UCSD-AML1 (cell line): ENCODE measurements around the gene UFSP2.

Source experiments
- DNase-seq: peaks from one replicate; lab custom pipeline; 2025; ENCODE audit not compliant: unreplicated experiment; lab: John Stamatoyannopoulos, UW

UFSP2 gene

DNA sequence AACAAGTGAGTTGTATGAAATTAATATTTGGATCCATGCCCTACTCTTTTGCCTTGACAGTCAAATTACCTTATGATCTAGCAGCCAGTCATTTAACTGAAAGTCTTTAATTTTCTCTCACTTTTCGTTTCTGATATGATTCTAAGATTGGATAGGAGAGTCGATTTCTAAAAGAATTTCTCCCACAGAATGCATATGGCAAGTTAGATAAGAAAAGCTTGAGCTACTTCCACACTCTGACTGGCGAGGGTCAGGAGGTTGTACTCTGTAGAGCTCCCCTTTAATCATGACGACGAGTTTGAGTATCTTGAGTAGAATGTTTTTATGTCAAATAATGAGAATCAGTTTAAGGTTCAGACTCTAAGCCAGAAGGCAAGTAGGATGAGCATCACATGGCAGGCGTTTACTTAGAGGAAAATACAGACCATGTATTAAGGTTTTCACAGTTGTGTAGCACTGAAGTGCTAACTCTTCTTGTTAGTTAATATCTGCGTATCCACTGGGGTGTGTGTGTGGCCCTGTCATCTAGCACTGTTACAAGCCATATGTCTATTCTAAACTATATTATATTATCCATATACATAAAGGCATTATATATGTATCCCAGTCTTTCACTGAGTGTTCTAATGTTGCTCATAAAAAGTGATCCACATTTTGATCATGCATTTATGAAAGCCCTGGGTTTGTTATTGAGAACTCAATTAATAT is 67.9 kb downstream of the UFSP2 start:
- no peak for DNase-seq

- DNase-seq = no peak
Observed at GRCh38 chr4:185357211-185357610, 68.6 kb downstream of the UFSP2 start.

GRCh38 chr4:185352741-185353140 is 73.0 kb downstream of the UFSP2 start:
- DNase-seq = no peak

DNA sequence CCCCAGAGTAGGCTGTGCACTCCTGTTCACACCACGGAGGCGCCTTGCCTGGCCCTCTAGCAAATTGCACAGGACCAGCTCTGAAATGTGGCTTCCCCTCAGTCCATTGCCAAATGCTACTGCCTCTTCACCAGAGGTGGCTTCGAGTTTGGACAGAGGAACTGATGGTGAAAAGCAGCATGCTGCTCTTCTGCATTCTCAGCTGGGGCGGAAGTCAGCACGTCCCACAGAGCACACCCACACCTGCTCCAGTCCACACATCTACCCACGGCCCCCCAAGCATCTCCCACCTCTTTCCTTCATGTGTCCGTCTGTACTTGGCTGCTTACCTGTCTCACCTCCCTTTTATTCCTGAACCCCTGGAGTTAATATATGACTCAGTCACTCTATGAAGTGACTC is 73.6 kb downstream of the UFSP2 start:
- DNase-seq = no peak

DNA sequence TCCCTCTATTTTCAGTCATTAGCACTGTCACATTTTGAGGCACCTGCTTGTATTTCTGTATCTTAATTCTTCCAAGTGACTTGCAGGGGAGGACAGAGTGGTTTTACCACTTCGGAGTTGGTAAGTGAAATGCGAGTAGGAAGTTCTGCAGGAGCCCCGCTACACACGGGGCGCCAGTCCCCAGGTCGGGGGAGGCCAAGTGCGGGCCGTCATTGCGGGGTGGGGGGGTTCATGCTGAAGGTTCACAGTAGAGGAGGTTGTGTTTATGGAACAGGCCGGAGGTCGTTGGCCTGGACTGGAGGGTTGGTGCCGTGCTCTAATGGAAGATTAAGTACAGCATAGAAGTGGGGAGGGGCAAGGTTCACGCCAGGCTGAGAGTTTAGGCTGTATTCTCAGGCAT is 74.1 kb downstream of the UFSP2 start:
- DNase-seq = no peak
